GM12878 (cell line): ENCODE measurements around the gene MACF1. TPM values are rescaled to one million over a fixed set of nuclear protein-coding genes. Genes with fewer than 3 reads are reported as not detected.

ENCODE experiments used
- ATAC-seq: fragments of 200-7000 bp; cut with Tn5 transposase; 3 replicates; pipeline ENCODE4 v1.9.1; 2020; ENCODE audit warnings: mild to moderate bottlenecking, moderate library complexity
- BruUV-seq: library from RNA; stranded (reverse); fragments of 400-500 nt; replicated peaks from 2 replicates; lab custom pipeline; 2021; lab: Mats Ljungman, UMichigan
- CTCF ChIA-PET: fragments of 300-600 bp; sonication (Branson Sonifier 250); formaldehyde crosslinking; extraction: SDS; loops from one replicate; lab custom pipeline; 2021; ENCODE audit warnings: inconsistent platforms; lab: Yijun Ruan, JAX
- POLR2A ChIA-PET: fragments of 350-600 bp; formaldehyde crosslinking; extraction: SDS; loops from one replicate; lab custom pipeline; 2021; ENCODE audit warnings: inconsistent platforms; lab: Charles Lee
- RAD21 ChIA-PET: fragments of 300-600 bp; sonication (Branson Sonifier 250); formaldehyde crosslinking; loops from one replicate; lab custom pipeline; 2023; ENCODE audit warnings: antibody characterized with exemption; ENCODE audit not compliant: unreplicated experiment; lab: Charles Lee
- SMC1A ChIA-PET: fragments of 300-600 bp; sonication (Branson Sonifier 250); formaldehyde crosslinking; loops from one replicate; lab custom pipeline; 2023; ENCODE audit not compliant: unreplicated experiment, uncharacterized antibody; lab: Charles Lee
- DNase-seq: peaks from one replicate; pipeline ENCODE4 v3.0.0-alpha.2; 2011; ENCODE audit warnings: low read depth, low spot score
- FAIRE-seq: peaks from 3 replicates; lab custom pipeline; 2011; peaks lifted over from hg19 to GRCh38; lab: Jason Lieb, UNC
- H2AFZ ChIP-seq: 2 replicates; pipeline ENCODE4 v1.6.0; 2011; ENCODE audit warnings: low read depth, low read length, control low read depth; ENCODE audit not compliant: control insufficient read depth
- H3K27ac ChIP-seq: 2 replicates; pipeline ENCODE4 v1.5.1; 2011; ENCODE audit warnings: control low read depth; ENCODE audit not compliant: control insufficient read depth, insufficient read depth
- H3K27me3 ChIP-seq, 2 experiments: replicated peaks in 1 of 2; 2 replicates each; pipeline versions ENCODE4 v1.6.0 to v1.6.1; 2011; ENCODE audit warnings: low read length in 1 of 2; ENCODE audit not compliant: control insufficient read depth in 2 of 2, insufficient read depth in 2 of 2
- H3K36me3 ChIP-seq, 2 experiments: 2 replicates each; pipeline ENCODE4 v1.5.1; 2011; ENCODE audit warnings: low read length in 1 of 2; ENCODE audit not compliant: control insufficient read depth in 2 of 2, insufficient read depth in 2 of 2
- H3K4me1 ChIP-seq: 2 replicates; pipeline ENCODE4 v1.6.1; 2011; ENCODE audit warnings: mild to moderate bottlenecking, low read length, moderate library complexity, mixed read lengths; ENCODE audit not compliant: control insufficient read depth, insufficient read depth
- H3K4me2 ChIP-seq: 2 replicates; pipeline ENCODE4 v1.6.0; 2011; ENCODE audit warnings: control low read depth; ENCODE audit not compliant: control insufficient read depth, insufficient read depth
- H3K4me3 ChIP-seq: fragments of 200-600 bp; sonication (generic); 2 replicates; pipeline ENCODE4 v1.5.1; 2016
- H3K79me2 ChIP-seq: 2 replicates; pipeline ENCODE4 v1.6.0; 2011; ENCODE audit warnings: low read length; ENCODE audit not compliant: control insufficient read depth, insufficient read depth
- H3K9ac ChIP-seq: 2 replicates; pipeline ENCODE4 v1.8.0; 2011; ENCODE audit warnings: low read length, control low read depth, mixed read lengths; ENCODE audit not compliant: control insufficient read depth, insufficient read depth
- H3K9me3 ChIP-seq: replicated peaks from 3 replicates; pipeline ENCODE4 v1.5.1; 2011; ENCODE audit warnings: mild to moderate bottlenecking, low read length; ENCODE audit not compliant: control insufficient read depth, insufficient read depth
- H4K20me1 ChIP-seq: 2 replicates; pipeline ENCODE4 v1.6.0; 2011; ENCODE audit not compliant: control insufficient read depth, insufficient read depth
- EP300 ChIP-seq, 2 experiments: fragments of 150-350 bp in 1 of 2; IDR thresholded peaks; 2 replicates each; pipeline ENCODE4 v1.6.1; 2011 to 2012; ENCODE audit warnings: low read depth in 2 of 2, low read length in 2 of 2, borderline replicate concordance in 1 of 2, improper control_type of control experiment in 1 of 2, inconsistent platforms in 1 of 2; ENCODE audit not compliant: control insufficient read depth in 1 of 2
- FOS ChIP-seq: IDR thresholded peaks from 3 replicates; pipeline ENCODE4 v1.6.1; 2011; ENCODE audit warnings: borderline replicate concordance; ENCODE audit not compliant: insufficient read length; ENCODE audit errors: extremely low read depth
- NR2C1 ChIP-seq: fragments of 450-650 bp; IDR thresholded peaks from 2 replicates; pipeline ENCODE4 v1.6.1; 2017; ENCODE audit warnings: antibody characterized with exemption, mild to moderate bottlenecking, moderate library complexity
- POLR2AphosphoS2 ChIP-seq: IDR thresholded peaks from 2 replicates; pipeline ENCODE4 v1.6.1; 2011; ENCODE audit warnings: low read depth, mild to moderate bottlenecking, low read length, improper control_type of control experiment, moderate library complexity
- RB1 ChIP-seq: fragments of 450-650 bp; formaldehyde crosslinking; IDR thresholded peaks from 2 replicates; pipeline ENCODE4 v1.6.1; 2017; ENCODE audit warnings: mild to moderate bottlenecking, borderline replicate concordance
- SMARCA5 ChIP-seq: fragments of 450-650 bp; IDR thresholded peaks from 2 replicates; pipeline ENCODE4 v1.6.1; 2017; ENCODE audit warnings: mild to moderate bottlenecking
- SMC3 ChIP-seq: IDR thresholded peaks from 2 replicates; pipeline ENCODE4 v1.6.1; 2011; ENCODE audit warnings: low read length, improper control_type of control experiment, borderline replicate concordance
- SP1 ChIP-seq: IDR thresholded peaks from one replicate; pipeline ENCODE4 v1.6.1; 2011; ENCODE audit warnings: low read depth, low read length
- SREBF1 ChIP-seq: IDR thresholded peaks from 2 replicates; pipeline ENCODE4 v1.6.1; 2012; ENCODE audit warnings: mild to moderate bottlenecking, low read length
- STAT1 ChIP-seq: fragments of 450-650 bp; conservative IDR thresholded peaks from 2 replicates; pipeline ENCODE4 v1.6.1; 2014; ENCODE audit warnings: antibody characterized with exemption, mild to moderate bottlenecking
- WRNIP1 ChIP-seq: IDR thresholded peaks from 2 replicates; pipeline ENCODE4 v1.6.1; 2011; ENCODE audit warnings: low read depth, low read length, improper control_type of control experiment, borderline replicate concordance
- ZNF274 ChIP-seq: IDR thresholded peaks from one replicate; pipeline ENCODE4 v1.8.0; 2011; ENCODE audit not compliant: insufficient read length, insufficient read depth
- WGBS: methylation state at CpG from one replicate; pipeline ENCODE4 v1.1.6; 2016; ENCODE audit warnings: low lambda C conversion rate; ENCODE audit not compliant: insufficient replicate concordance, insufficient coverage; ENCODE audit errors: missing lambda C conversion rate; 5-methylcytosine and 5-hydroxymethylcytosine counted together
- in situ Hi-C: fragments of 300-500 bp; cut with MboI; formaldehyde crosslinking; loops from 9 replicates; pipeline ENCODE4 v1.14.3; 2018; ENCODE audit warnings: mixed read lengths
- intact Hi-C: fragments of 100-400 bp; cut with micrococcal nuclease; formaldehyde crosslinking; loops from one replicate; pipeline ENCODE4 v1.14.2; 2022; ENCODE audit not compliant: unreplicated experiment
- polyA plus RNA-seq, 11 experiments: library from polyadenylated mRNA; depleted of rRNA in 4 of 11; unstranded in 6 of 11; stranded (reverse) in 5 of 11; fragments of >200 nt; fragmentation: Nextera tagmentation in 4 of 11; fragmentation: Illumina TruSeq in 1 of 11; extraction: Ambion mirVana in 4 of 11; extraction: Trizol in 1 of 11; gene quantifications; 1 replicate in 1 of 11; 2 replicates in 10 of 11; pipeline versions ENCODE4 v1.2.1 to v1.2.3, GENCODE V29; 2011 to 2016; ENCODE audit warnings: inconsistent platforms in 2 of 11, missing spikeins in 2 of 11, low read depth in 1 of 11
- total RNA-seq, 4 experiments: library from RNA; depleted of rRNA in 3 of 4; stranded (reverse); fragments of >200 nt in 3 of 4; fragmentation: Illumina TruSeq in 1 of 4; extraction: Trizol in 1 of 4; gene quantifications; 2 replicates each; pipeline versions ENCODE4 v1.2.1 to v1.2.3, GENCODE V29; 2013 to 2021
- TF ChIP-seq, protein P1 (sequence below): fragments of 450-650 bp; IDR thresholded peaks from 2 replicates; pipeline ENCODE4 v1.6.1; 2017; ENCODE audit warnings: mild to moderate bottlenecking, moderate library complexity
- TF ChIP-seq, protein P2 (sequence below): fragments of 450-650 bp; formaldehyde crosslinking; IDR thresholded peaks from 2 replicates; pipeline ENCODE4 v1.4.0; 2020; ENCODE audit warnings: mild to moderate bottlenecking, moderate library complexity
- TF ChIP-seq, protein P3 (sequence below): IDR thresholded peaks from 2 replicates; pipeline ENCODE4 v1.6.1; 2012; ENCODE audit warnings: low read depth, low read length, improper control_type of control experiment

MACF1 gene
- total and polyA plus RNA-seq, 10 of the 15 experiments (the other 5 are each of a cell fraction or from before 2014, with no cell fraction given): 15.5 to 201 (median 76.9) TPM

DNA sequence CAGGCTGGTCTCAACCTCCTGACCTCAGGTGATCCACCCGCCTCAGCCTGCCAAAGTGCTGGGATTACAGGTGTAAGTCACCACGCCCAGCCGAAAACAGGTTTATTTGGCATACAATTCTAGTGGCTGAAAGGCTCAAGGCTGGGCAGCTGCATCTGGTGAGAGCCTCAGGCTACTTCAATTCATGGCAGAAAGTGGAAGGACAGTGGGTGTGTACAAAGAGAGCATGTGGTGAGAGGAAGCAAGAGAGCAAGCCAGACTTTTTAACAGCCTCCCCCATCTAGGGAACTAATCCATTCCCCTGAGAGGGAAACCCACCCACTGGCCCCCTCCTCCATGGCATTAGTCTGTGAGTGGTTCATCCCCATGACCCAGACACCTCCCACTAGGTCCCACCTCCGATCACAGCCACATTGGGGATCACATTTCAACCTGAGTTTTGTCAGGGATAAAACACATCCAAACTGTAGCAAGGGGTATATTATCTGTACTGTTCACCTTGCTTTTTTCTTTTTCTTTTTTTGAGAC, 296.4 kb downstream of the MACF1 start:
- H3K27me3 ChIP-seq: no peaks in the 10 kb centered on the region
- CTCF ChIA-PET: interaction anchor here (0.6 kb wide), 1 partner anchor 25 kb away, joined by 3 read pairs; no protein-coding TSS in a partner anchor
- H3K9ac ChIP-seq: no peak overlapping the region
- no peak overlapping the region for H3K27ac ChIP-seq
- no peak for TF ChIP-seq ZNF274
- no peak for TF ChIP-seq SP1
- TF ChIP-seq POLR2AphosphoS2: no peak
- no peak for TF ChIP-seq FOS
- TF ChIP-seq EP300 (IDR thresholded peaks at IDR 0.05; ENCODE audit: borderline replicate concordance in 1 of 2, control insufficient read depth in 1 of 2, low read depth in 2 of 2, low read length in 2 of 2): no peak
- TF ChIP-seq STAT1: no peak
- TF ChIP-seq, protein P1, sequence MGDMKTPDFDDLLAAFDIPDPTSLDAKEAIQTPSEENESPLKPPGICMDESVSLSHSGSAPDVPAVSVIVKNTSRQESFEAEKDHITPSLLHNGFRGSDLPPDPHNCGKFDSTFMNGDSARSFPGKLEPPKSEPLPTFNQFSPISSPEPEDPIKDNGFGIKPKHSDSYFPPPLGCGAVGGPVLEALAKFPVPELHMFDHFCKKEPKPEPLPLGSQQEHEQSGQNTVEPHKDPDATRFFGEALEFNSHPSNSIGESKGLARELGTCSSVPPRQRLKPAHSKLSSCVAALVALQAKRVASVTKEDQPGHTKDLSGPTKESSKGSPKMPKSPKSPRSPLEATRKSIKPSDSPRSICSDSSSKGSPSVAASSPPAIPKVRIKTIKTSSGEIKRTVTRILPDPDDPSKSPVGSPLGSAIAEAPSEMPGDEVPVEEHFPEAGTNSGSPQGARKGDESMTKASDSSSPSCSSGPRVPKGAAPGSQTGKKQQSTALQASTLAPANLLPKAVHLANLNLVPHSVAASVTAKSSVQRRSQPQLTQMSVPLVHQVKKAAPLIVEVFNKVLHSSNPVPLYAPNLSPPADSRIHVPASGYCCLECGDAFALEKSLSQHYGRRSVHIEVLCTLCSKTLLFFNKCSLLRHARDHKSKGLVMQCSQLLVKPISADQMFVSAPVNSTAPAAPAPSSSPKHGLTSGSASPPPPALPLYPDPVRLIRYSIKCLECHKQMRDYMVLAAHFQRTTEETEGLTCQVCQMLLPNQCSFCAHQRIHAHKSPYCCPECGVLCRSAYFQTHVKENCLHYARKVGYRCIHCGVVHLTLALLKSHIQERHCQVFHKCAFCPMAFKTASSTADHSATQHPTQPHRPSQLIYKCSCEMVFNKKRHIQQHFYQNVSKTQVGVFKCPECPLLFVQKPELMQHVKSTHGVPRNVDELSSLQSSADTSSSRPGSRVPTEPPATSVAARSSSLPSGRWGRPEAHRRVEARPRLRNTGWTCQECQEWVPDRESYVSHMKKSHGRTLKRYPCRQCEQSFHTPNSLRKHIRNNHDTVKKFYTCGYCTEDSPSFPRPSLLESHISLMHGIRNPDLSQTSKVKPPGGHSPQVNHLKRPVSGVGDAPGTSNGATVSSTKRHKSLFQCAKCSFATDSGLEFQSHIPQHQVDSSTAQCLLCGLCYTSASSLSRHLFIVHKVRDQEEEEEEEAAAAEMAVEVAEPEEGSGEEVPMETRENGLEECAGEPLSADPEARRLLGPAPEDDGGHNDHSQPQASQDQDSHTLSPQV: no peak
- TF ChIP-seq, protein P2, sequence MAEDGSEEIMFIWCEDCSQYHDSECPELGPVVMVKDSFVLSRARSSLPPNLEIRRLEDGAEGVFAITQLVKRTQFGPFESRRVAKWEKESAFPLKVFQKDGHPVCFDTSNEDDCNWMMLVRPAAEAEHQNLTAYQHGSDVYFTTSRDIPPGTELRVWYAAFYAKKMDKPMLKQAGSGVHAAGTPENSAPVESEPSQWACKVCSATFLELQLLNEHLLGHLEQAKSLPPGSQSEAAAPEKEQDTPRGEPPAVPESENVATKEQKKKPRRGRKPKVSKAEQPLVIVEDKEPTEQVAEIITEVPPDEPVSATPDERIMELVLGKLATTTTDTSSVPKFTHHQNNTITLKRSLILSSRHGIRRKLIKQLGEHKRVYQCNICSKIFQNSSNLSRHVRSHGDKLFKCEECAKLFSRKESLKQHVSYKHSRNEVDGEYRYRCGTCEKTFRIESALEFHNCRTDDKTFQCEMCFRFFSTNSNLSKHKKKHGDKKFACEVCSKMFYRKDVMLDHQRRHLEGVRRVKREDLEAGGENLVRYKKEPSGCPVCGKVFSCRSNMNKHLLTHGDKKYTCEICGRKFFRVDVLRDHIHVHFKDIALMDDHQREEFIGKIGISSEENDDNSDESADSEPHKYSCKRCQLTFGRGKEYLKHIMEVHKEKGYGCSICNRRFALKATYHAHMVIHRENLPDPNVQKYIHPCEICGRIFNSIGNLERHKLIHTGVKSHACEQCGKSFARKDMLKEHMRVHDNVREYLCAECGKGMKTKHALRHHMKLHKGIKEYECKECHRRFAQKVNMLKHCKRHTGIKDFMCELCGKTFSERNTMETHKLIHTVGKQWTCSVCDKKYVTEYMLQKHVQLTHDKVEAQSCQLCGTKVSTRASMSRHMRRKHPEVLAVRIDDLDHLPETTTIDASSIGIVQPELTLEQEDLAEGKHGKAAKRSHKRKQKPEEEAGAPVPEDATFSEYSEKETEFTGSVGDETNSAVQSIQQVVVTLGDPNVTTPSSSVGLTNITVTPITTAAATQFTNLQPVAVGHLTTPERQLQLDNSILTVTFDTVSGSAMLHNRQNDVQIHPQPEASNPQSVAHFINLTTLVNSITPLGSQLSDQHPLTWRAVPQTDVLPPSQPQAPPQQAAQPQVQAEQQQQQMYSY (CRISPR knock-in tag): no peak
- no peak for TF ChIP-seq RB1
- no peak for TF ChIP-seq SREBF1
- TF ChIP-seq, protein P3, sequence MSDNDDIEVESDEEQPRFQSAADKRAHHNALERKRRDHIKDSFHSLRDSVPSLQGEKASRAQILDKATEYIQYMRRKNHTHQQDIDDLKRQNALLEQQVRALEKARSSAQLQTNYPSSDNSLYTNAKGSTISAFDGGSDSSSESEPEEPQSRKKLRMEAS: no peak
- no peak for TF ChIP-seq SMARCA5
- no peak for TF ChIP-seq WRNIP1
- no peak for TF ChIP-seq NR2C1
- TF ChIP-seq SMC3: no peak
- TF ChIP-seq, all 136 proteins: peak for 0
- Histone ChIP-seq H3K4me1 (no peaks in the 10 kb centered on the region), H3K4me2 (no peak overlapping the region), H3K79me2 (no peaks in the 10 kb centered on the region), H3K4me3 (no peak overlapping the region), H4K20me1 (no peaks in the 10 kb centered on the region), H3K9me3 (no peaks in the 10 kb centered on the region), H3K36me3 (no peaks in the 10 kb centered on the region), H2AFZ (no peak overlapping the region)
- BruUV-seq: no TSS peak
- intact Hi-C loops: no loop called here
- POLR2A ChIA-PET: no interaction called here
- RAD21 ChIA-PET: no interaction called here
- DNase-seq (no peak), FAIRE-seq (no peak), ATAC-seq (no peak)
- SMC1A ChIA-PET: interaction anchor here (0.7 kb wide), 1 partner anchor 38 kb away, joined by 3 read pairs; no protein-coding TSS in a partner anchor
- in situ Hi-C loops: no loop called here
- 97% methylated on average over 4 of the region's 4 CpGs for WGBS
